Activated naive CD8-positive, alpha-beta T cell treated with anti-CD3 and anti-CD28 coated beads for 36 hours (primary cell): ENCODE results near the gene INTU. TPM values are rescaled to one million over a fixed set of nuclear protein-coding genes. Genes with fewer than 3 reads are reported as not detected.

ENCODE experiments used
- DNase-seq: peaks from one replicate; pipeline ENCODE4 v3.0.0; 2021
- H3K27ac Mint-ChIP-seq: one replicate; pipeline ENCODE4 v1.8.0; 2022; ENCODE audit warnings: mild to moderate bottlenecking, moderate library complexity, mixed read lengths
- H3K27me3 Mint-ChIP-seq: one replicate; pipeline ENCODE4 v1.8.0; 2022; ENCODE audit warnings: mild to moderate bottlenecking, mixed read lengths
- H3K36me3 Mint-ChIP-seq: one replicate; pipeline ENCODE4 v1.8.0; 2021; ENCODE audit warnings: mild to moderate bottlenecking, mixed read lengths
- H3K4me1 Mint-ChIP-seq: one replicate; pipeline ENCODE4 v1.8.0; 2021; ENCODE audit warnings: mixed read lengths
- H3K4me3 Mint-ChIP-seq: one replicate; pipeline ENCODE4 v1.8.0; 2022; ENCODE audit warnings: mild to moderate bottlenecking, moderate library complexity, mixed read lengths
- H3K9me3 Mint-ChIP-seq: one replicate; pipeline ENCODE4 v1.8.0; 2022; ENCODE audit warnings: mixed read lengths
- total RNA-seq, 2 experiments: library from RNA; stranded (reverse); gene quantifications; one replicate each; pipeline ENCODE4 v1.2.3, GENCODE V29; 2021

The INTU gene
- total RNA-seq, 2 experiments from 2014 or later, result 0.32 to 0.35 TPM

DNA sequence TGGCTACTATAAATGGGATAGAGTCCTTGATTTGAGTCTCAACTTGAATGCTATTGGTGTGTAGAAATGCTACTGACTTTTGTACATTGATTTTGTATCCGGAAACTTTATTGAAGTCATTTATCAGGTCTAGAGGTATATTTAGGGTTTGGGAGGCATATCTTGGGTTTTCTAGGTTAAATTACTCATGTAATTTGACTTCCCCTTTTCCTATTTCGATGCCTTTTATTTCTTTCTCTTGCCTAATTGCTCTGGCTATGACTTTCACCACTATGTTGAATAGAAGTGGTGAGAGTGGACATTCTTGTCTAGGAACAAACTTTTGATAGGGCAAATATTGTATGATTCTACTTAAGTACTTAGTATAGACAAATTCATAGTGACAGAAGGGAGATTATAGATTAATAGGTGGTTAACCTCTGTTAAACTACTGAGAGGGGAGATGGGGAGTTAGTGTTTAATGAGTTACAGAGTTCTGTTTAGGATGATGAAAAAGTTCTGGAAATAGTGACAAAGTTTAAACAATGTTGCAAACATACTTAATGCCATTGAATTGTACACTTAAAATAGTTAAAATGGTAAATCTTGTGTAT lies 126.6 kb downstream of the INTU start:
- Mint-ChIP-seq H3K4me1 (no peaks in the 10 kb centered on the region), H3K9me3 (no peaks in the 10 kb centered on the region), H3K27me3 (peaks cover 14% of the 10 kb centered on the region), H3K4me3 (no peak overlapping the region), H3K36me3 (no peaks in the 10 kb centered on the region), H3K27ac (no peak overlapping the region)
- DNase-seq, result no peak

DNA sequence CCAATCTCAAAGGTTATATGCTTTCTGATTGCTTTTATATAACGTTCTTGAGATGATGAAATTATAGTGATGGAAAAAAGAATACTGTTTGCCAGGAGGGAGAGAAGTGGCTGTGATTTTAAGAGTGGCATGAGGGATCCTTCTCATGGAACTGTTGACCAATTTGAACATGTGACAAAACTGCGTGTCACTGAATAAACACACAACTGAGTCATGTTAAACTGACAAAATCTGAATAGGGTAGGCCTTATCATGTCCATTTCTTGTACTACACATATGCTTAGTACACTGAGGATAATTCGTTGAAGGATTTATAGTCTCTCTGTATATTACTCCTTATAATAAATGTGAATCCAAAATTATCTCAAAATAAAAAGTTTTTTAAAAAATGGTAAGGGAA lies 127.1 kb downstream of the INTU start:
- Mint-ChIP-seq H3K36me3 (no peaks in the 10 kb centered on the region), H3K4me1 (no peaks in the 10 kb centered on the region), H3K27me3 (peaks cover 14% of the 10 kb centered on the region), H3K4me3 (no peak overlapping the region), H3K9me3 (no peaks in the 10 kb centered on the region), H3K27ac (no peak overlapping the region)
- DNase-seq, result no peak

- peaks cover 51% of the 10 kb centered on the region for H3K27me3 Mint-ChIP-seq
- H3K4me1 Mint-ChIP-seq, result no peaks in the 10 kb centered on the region
- H3K9me3 Mint-ChIP-seq, result no peaks in the 10 kb centered on the region
- H3K36me3 Mint-ChIP-seq, result no peaks in the 10 kb centered on the region
- H3K27ac Mint-ChIP-seq, result no peak overlapping the region
- no peak overlapping the region for H3K4me3 Mint-ChIP-seq
- no peak for DNase-seq
These were observed 138.9 kb downstream of the INTU start for GRCh38 chr4:127771535-127772275.

- H3K9me3 Mint-ChIP-seq, result no peaks in the 10 kb centered on the region
- H3K27ac Mint-ChIP-seq, result no peak overlapping the region
- no peak overlapping the region for H3K4me3 Mint-ChIP-seq
- H3K27me3 Mint-ChIP-seq, result peaks cover 59% of the 10 kb centered on the region
- no peaks in the 10 kb centered on the region for H3K4me1 Mint-ChIP-seq
- H3K36me3 Mint-ChIP-seq, result no peaks in the 10 kb centered on the region
- DNase-seq, result no peak
These were observed 140.3 kb downstream of the INTU start for GRCh38 chr4:127772769-127773671.

DNA sequence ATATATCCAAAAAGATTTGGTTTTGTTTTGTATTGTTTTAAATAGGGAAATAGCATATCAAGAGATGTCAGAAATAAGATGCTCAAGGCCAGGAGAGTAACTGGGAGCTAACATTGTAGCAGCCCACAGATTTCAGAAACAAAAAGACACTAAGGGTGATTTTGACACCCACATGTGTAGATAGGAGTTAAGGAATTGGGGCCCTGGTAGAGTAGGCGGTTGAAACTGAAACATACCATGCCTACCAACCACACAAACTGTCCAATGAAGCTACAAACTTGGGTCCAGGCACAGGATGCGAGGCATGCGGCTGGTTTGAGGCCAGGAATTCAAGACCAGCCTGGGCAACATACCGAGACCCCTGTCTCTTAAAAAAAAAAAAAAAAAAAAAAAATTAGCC lies 143.1 kb downstream of the INTU start:
- no peak for DNase-seq
- H3K9me3 Mint-ChIP-seq, result no peaks in the 10 kb centered on the region
- no peak overlapping the region for H3K27ac Mint-ChIP-seq
- no peaks in the 10 kb centered on the region for H3K36me3 Mint-ChIP-seq
- H3K4me3 Mint-ChIP-seq, result no peak overlapping the region
- H3K27me3 Mint-ChIP-seq, result peaks cover 83% of the 10 kb centered on the region
- no peaks in the 10 kb centered on the region for H3K4me1 Mint-ChIP-seq

Other genes with a start within 250 kb of the INTU start
- gene SLC25A31, start 97.4 kb downstream of the INTU start, total RNA-seq, result not detected
- gene HSPA4L, start 149.4 kb downstream of the INTU start, total RNA-seq, result 1 to 10 TPM; 3.8 to 4.8 TPM
- 10 to 100 TPM; 44.7 to 47.5 TPM for gene PLK4, start 247.9 kb downstream of the INTU start, total RNA-seq